Esophagus muscularis mucosa (tissue), 4 donors: Measurements from ENCODE around the gene MXI1.

Source experiments
- CTCF ChIP-seq, 3 experiments: fragments of 200-600 bp in 2 of 3; fragments of 450-650 bp in 1 of 3; sonication (generic) in 2 of 3; IDR thresholded peaks; one replicate each; pipeline ENCODE4 v1.5.1; 2017 to 2019; ENCODE audit warnings: antibody characterized with exemption in 3 of 3, mild to moderate bottlenecking in 2 of 3, moderate library complexity in 1 of 3
- EP300 ChIP-seq: sonication (generic); formaldehyde crosslinking; IDR thresholded peaks from one replicate; pipeline ENCODE4 v1.6.1; 2017; ENCODE audit warnings: antibody characterized with exemption
- POLR2A ChIP-seq: fragments of 450-650 bp; IDR thresholded peaks from one replicate; pipeline ENCODE4 v1.6.1; 2017; ENCODE audit warnings: antibody characterized with exemption, moderate library complexity, mild to moderate bottlenecking, low read depth

GRCh38 chr10:110171032-110171431, 36.4 kb upstream of the MXI1 start:
- TF ChIP-seq EP300, result no peak
- no peak for TF ChIP-seq POLR2A
- TF ChIP-seq CTCF (IDR thresholded peaks at IDR 0.05), result no peak
